ENCODE results near the gene COA1. TPM values are rescaled to one million over a fixed set of nuclear protein-coding genes. Genes with fewer than 3 reads are reported as not detected.

Gene COA1
- total RNA-seq, 4 donors from 2014 or later, result 20.5 to 59.1 (median 42.3) TPM

DNA sequence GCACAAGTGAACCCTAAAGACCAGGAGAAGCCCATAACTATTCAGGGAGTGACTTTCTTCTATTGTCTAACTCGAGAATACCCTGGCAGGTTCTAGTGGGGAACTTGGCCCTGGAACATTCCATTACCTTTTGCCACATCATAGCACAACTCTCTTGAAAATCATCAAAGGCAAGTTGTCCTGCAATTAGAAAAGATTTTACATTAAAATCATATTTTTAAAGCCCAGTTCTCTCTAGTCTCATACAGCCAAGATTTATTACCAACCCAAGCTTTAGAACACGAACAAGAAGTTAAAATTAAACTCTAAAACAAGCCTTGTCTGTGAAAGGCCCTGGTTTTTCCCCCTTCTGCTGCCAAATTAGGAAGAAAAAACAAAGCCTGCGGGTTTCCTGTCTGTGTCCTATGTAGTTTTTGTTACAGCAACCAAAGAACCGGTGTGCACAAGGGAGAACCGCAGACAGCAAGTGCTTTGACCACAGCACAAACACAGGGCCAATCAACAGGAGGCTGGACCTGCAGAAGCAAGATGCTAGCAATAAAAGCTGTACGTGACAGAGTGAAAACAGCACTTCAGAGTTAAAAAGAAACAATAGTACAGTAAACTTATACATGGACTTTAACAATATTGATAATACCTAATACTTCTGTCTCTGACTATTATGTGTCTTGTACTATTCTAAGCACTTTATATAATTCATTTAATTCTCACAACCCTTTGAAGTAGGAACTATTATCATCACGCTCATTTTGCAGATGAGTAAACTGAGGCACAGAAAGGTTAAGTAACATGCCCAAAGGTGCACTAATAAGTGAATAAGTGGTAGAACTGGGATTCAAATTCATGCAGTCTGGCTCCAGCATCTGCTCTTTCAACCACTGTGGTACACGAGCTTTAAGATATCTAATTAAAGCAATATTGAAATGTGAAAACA lies 80.6 kb downstream of the COA1 start:
- TF ChIP-seq, protein P1, sequence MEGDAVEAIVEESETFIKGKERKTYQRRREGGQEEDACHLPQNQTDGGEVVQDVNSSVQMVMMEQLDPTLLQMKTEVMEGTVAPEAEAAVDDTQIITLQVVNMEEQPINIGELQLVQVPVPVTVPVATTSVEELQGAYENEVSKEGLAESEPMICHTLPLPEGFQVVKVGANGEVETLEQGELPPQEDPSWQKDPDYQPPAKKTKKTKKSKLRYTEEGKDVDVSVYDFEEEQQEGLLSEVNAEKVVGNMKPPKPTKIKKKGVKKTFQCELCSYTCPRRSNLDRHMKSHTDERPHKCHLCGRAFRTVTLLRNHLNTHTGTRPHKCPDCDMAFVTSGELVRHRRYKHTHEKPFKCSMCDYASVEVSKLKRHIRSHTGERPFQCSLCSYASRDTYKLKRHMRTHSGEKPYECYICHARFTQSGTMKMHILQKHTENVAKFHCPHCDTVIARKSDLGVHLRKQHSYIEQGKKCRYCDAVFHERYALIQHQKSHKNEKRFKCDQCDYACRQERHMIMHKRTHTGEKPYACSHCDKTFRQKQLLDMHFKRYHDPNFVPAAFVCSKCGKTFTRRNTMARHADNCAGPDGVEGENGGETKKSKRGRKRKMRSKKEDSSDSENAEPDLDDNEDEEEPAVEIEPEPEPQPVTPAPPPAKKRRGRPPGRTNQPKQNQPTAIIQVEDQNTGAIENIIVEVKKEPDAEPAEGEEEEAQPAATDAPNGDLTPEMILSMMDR (IDR thresholded peaks at IDR 0.05), result no peak
- TF ChIP-seq POLR2A (IDR thresholded peaks at IDR 0.05), result no peak
- intact Hi-C loops (cut with DNase I), result loop anchor here (10.0 kb wide), 1 partner anchor 64 kb away; the partner anchor contains the start of gene STK17A
- Histone ChIP-seq H3K9me3 (no peaks in the 10 kb centered on the region), H3K27me3 (no peaks in the 10 kb centered on the region), H3K4me3 (peak overlapping the region in 1 of 4 donors; percentile 40), H3K4me1 (peaks cover 21 to 84% (median 65%) of the 10 kb centered on the region in 3 donors), H3K36me3 (peaks cover 0 to 20% (median 0%) of the 10 kb centered on the region in 3 donors), H3K27ac (peak overlapping the region; percentile 89 to 95 (median 92))
- WGBS, 2 donors, result 13 to 14% methylated on average over 8 of the region's 8 CpGs
- DNase-seq, result peak; percentile 32

DNA sequence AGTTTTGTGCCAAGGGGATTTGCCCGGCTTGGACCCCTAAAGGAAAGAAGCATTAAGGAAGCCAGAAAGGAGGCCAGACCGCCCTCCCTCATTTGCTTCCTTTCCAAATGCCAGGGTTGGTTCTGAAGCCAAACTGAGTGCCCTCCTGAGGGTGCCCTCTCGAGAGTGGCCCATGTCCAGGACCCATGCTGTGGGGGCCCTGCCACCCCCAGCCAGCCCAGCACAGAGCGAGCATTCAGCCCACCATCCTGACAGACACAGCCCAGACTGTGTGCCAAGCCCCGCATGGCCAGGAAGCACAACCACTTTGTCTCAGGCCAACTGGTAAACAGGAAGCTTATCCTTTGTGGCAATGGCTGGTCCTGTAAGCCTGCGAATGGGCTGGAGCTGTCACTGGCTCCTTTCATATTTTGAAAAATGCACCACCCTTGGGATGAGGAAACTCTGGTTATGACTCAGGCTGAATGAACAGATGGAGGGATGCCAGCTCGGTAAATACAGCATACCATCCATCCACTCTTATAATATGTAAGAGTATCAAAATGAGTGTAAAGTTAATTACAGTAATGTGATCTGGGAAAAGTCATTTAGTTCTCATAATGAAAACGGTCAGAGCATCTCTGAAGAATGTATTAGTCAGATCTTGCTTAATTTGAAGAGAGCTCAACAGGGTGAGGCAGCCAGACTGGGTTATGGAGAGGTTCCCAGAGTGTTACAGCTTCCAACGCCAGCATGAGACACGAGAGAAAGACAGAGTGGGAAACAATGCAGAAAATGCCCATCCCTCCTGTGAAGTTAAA lies 81.5 kb downstream of the COA1 start:
- no peak for DNase-seq
- Histone ChIP-seq H3K4me3 (peak overlapping the region in 2 of 4 donors; percentile 9 to 40), H3K36me3 (peaks cover 0 to 28% (median 0%) of the 10 kb centered on the region in 3 donors), H3K27ac (peak overlapping the region; percentile 89 to 95 (median 92)), H3K4me1 (peaks cover 21 to 77% (median 63%) of the 10 kb centered on the region in 3 donors), H3K27me3 (no peaks in the 10 kb centered on the region), H3K9me3 (no peaks in the 10 kb centered on the region)
- no peak for TF ChIP-seq POLR2A (IDR thresholded peaks at IDR 0.05)
- TF ChIP-seq, protein P1 (IDR thresholded peaks at IDR 0.05), result no peak
- intact Hi-C loops (cut with DNase I), result loop anchor here (10.0 kb wide), 1 partner anchor 63 kb away; the partner anchor contains the start of gene STK17A
- 3 to 6% methylated on average over 8 to 10 of the region's 10 CpGs for WGBS, 2 donors

DNA sequence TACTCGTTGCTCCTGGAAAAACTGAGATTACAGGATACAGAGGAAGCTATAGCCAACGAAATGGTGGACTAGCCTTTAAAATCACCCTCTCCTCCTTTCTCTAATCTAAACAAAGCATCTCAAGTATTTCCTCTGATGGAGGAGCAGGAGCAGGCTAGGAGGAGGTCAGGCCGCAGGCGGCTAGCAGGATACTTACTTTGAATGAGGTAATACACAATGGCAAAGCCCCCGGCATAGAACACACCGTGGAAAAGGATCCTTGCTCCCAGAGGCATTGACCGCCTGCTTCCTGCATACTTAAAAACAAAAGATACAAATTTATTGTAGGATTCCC lies 82.0 kb downstream of the COA1 start:
- intact Hi-C loops (cut with DNase I), result loop anchor here (10.0 kb wide), 1 partner anchor 63 kb away; the partner anchor contains the start of gene STK17A
- Histone ChIP-seq H3K27ac (peak overlapping the region; percentile 89 to 95 (median 92)), H3K4me1 (peaks cover 21 to 74% (median 63%) of the 10 kb centered on the region in 3 donors), H3K27me3 (no peaks in the 10 kb centered on the region), H3K4me3 (peak overlapping the region in 2 of 4 donors; percentile 9 to 40), H3K9me3 (no peaks in the 10 kb centered on the region), H3K36me3 (peaks cover 0 to 33% (median 0%) of the 10 kb centered on the region in 3 donors)
- 44 to 49% methylated on average over 7 of the region's 7 CpGs for WGBS, 2 donors
- TF ChIP-seq POLR2A (IDR thresholded peaks at IDR 0.05), result no peak
- TF ChIP-seq, protein P1 (IDR thresholded peaks at IDR 0.05), result no peak
- no peak for DNase-seq

DNA sequence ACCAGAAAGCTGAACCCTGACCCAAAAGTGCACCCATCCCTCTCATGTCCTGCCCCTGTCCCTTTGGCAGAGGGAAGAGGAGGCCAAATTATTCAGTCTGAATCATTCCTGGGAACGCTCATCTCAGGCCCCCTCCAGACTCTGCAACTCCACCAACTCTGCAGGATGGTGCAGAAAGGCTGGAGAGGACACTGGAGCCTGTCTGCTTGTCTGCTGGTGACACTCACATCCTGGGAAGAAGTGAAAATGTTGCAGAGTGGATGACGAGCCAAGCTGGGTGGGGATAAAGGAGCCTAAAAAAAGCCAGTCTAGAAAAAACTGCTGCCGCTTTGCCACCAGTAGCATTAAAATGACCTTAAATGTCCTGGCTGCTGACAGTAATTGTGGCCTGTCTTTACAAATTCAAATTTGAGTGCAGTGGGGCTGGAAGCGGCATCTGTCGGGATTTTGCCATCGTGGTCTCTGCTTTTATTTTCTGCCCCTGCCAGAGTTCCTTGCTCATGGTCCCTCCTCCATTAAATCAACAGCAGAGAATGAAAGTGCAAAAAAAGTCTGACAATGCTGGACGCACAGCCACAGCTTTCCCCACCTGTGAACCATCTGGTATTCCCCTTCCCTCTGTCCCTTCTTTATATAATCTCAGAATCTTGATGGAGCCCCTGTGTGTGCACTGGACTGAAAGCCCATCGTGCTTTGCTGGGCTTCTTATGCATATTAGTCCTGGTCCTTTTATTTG lies 82.6 kb downstream of the COA1 start:
- no peak for TF ChIP-seq POLR2A (IDR thresholded peaks at IDR 0.05)
- TF ChIP-seq, protein P1 (IDR thresholded peaks at IDR 0.05), result no peak
- peak overlapping the region in 2 of 4 donors; percentile 9 to 40 for H3K4me3 ChIP-seq
- H3K36me3 ChIP-seq, result peaks cover 0 to 33% (median 0%) of the 10 kb centered on the region in 3 donors
- peaks cover 21 to 68% (median 59%) of the 10 kb centered on the region in 3 donors for H3K4me1 ChIP-seq
- intact Hi-C loops (cut with DNase I), result loop anchor here (10.0 kb wide), 1 partner anchor 62 kb away; the partner anchor contains the start of gene STK17A
- H3K27me3 ChIP-seq, result no peaks in the 10 kb centered on the region
- WGBS, 2 donors, result 54 to 66% methylated on average over 8 of the region's 8 CpGs
- peak overlapping the region; percentile 89 to 95 (median 92) for H3K27ac ChIP-seq
- H3K9me3 ChIP-seq, result no peaks in the 10 kb centered on the region
- no peak for DNase-seq

All from esophagus squamous epithelium (tissue), 5 donors.